Measurements from ENCODE around the gene PTGFRN.
A peak's percentile ranks its signal among the peaks of the same experiment; 100 is the strongest.

Gene PTGFRN

GRCh38 chr1:116887212-116887611 is 22.5 kb upstream of the PTGFRN start:
- no peak for DNase-seq (ENCODE audit: low read depth in 1 of 2, low spot score in 1 of 2)

- no peak for DNase-seq (ENCODE audit: low read depth in 1 of 2, low spot score in 1 of 2)
These were observed 20.3 kb upstream of the PTGFRN start for GRCh38 chr1:116889380-116889779.

- DNase-seq (ENCODE audit: low read depth in 1 of 2, low spot score in 1 of 2) = no peak
These were observed 18.2 kb upstream of the PTGFRN start for GRCh38 chr1:116891396-116892079.

GRCh38 chr1:116895073-116895472 is 14.6 kb upstream of the PTGFRN start:
- DNase-seq (ENCODE audit: low read depth in 1 of 2, low spot score in 1 of 2) = no peak

- DNase-seq (ENCODE audit: low read depth in 1 of 2, low spot score in 1 of 2) = no peak
These were observed 10.2 kb upstream of the PTGFRN start for GRCh38 chr1:116899529-116899928.

- no peak for DNase-seq (ENCODE audit: low read depth in 1 of 2, low spot score in 1 of 2)
These were observed 9.0 kb upstream of the PTGFRN start for GRCh38 chr1:116900471-116901365.

GRCh38 chr1:116902027-116902426 is 7.7 kb upstream of the PTGFRN start:
- no peak for DNase-seq (ENCODE audit: low read depth in 1 of 2, low spot score in 1 of 2)

GRCh38 chr1:116902723-116903383 is 6.9 kb upstream of the PTGFRN start:
- no peak for DNase-seq (ENCODE audit: low read depth in 1 of 2, low spot score in 1 of 2)

- no peak for DNase-seq (ENCODE audit: low read depth in 1 of 2, low spot score in 1 of 2)
These were observed 4.9 kb upstream of the PTGFRN start for GRCh38 chr1:116904791-116905320.

GRCh38 chr1:116906812-116907211 is 2.9 kb upstream of the PTGFRN start:
- DNase-seq (ENCODE audit: low read depth in 1 of 2, low spot score in 1 of 2) = no peak

GRCh38 chr1:116907351-116907750 is 2.4 kb upstream of the PTGFRN start:
- no peak for DNase-seq (ENCODE audit: low read depth in 1 of 2, low spot score in 1 of 2)

- DNase-seq (ENCODE audit: low read depth in 1 of 2, low spot score in 1 of 2) = no peak
These were observed 1.4 kb upstream of the PTGFRN start for GRCh38 chr1:116908266-116908665.

GRCh38 chr1:116908820-116909511 is 750 bp upstream of the PTGFRN start:
- DNase-seq (ENCODE audit: low read depth in 1 of 2, low spot score in 1 of 2) = no peak

GRCh38 chr1:116910379-116911187 is 867 bp downstream of the PTGFRN start:
- DNase-seq (ENCODE audit: low read depth in 1 of 2, low spot score in 1 of 2) = peak; percentile 24 to 31

- no peak for DNase-seq (ENCODE audit: low read depth in 1 of 2, low spot score in 1 of 2)
These were observed 1.5 kb downstream of the PTGFRN start for GRCh38 chr1:116911188-116911553.

- DNase-seq (ENCODE audit: low read depth in 1 of 2, low spot score in 1 of 2) = no peak
These were observed 2.2 kb downstream of the PTGFRN start for GRCh38 chr1:116911779-116912469.

- no peak for DNase-seq (ENCODE audit: low read depth in 1 of 2, low spot score in 1 of 2)
These were observed 3.1 kb downstream of the PTGFRN start for GRCh38 chr1:116912846-116913245.

- no peak for DNase-seq (ENCODE audit: low read depth in 1 of 2, low spot score in 1 of 2)
These were observed 4.2 kb downstream of the PTGFRN start for GRCh38 chr1:116913941-116914340.

- DNase-seq (ENCODE audit: low read depth in 1 of 2, low spot score in 1 of 2) = no peak
These were observed 5.0 kb downstream of the PTGFRN start for GRCh38 chr1:116914667-116915066.
